ENCODE results near the gene PALM3.
A peak's percentile ranks its signal among the peaks of the same experiment; 100 is the strongest.
"Not testable (repeated sequence)": the region's sequence is repeated elsewhere in the genome, so short reads cannot be mapped to it uniquely, and the experiment has no call there.

PALM3 gene

GRCh38 chr19:14059093-14059480, 2.8 kb downstream of the PALM3 start:
- DNase-seq, result no peak

DNA sequence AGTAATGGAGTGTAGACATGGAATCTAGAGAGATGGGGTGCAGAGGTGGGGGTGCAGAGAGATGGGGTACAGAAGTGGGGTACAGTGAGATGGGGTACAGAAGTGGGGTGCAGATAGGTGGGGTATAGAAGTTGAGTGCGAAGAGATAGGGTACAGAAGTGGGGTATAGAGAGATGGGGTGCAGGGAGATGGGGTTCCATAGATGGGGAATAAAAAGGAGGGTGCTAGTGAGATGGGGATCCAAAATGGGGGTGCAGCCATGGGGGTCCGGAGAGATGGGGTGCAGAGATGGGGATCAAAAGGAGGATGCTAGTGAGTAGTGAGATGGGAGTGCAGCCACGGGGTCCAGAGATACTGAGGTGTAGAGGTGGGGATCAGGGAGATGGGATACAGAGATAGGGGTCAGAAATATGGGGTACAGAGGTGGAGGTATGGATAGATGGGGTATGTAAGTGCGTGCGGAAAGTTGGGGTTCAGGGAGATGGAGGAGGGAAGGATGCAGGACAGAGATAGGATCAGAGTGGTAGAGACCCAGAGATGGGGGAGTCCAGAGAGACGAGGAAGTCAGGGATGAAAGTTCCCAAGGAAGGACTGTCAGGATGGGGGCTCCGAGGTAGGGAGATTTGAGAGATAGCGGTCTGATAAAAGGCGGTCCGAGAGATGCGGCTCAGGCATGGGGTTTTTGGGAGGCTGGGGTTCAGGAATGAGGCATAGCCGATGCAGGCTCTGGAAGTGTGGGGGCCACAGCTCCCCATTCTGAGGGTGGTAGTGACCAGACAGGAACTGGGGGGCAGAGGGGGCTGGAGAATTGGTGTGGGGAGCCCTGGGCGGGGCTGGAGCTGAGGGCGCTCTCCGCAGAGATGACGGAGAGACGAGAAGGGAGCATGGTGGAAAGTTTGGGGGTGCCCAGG, 3.4 kb downstream of the PALM3 start:
- DNase-seq, result no peak

GRCh38 chr19:14056741-14057356, 5.0 kb downstream of the PALM3 start:
- DNase-seq, result no peak

DNA sequence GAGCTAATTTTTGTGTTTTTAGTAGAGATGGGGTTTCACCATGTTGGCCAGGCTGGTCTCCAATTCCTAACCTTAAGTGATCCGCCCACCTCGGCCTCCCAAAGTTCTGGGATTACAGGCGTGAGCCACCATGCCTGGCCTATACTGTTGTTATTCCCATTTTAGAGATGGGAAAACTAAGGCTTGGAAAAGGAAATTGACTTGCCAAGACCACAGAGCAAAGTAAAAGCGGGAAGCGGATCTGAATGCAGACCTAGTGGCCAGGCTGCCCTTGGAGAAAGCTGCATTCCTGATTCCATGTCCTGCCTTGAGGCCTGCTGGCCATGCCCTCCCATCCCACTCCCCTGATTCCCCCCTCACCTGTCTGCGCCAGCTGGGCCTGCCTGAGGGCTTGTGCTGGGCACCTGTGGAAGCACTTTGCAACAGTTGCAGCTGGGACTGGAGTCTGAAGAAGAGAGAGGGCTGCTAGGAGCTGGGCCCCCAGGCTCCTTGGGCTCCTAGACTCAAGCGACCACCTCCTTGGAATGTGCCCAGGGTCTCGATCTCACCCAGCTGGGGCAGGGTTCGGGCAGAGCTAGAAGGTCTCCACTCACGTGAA, 5.7 kb downstream of the PALM3 start:
- no peak for DNase-seq

GRCh38 chr19:14055396-14055795, 6.5 kb downstream of the PALM3 start:
- no peak for DNase-seq

DNA sequence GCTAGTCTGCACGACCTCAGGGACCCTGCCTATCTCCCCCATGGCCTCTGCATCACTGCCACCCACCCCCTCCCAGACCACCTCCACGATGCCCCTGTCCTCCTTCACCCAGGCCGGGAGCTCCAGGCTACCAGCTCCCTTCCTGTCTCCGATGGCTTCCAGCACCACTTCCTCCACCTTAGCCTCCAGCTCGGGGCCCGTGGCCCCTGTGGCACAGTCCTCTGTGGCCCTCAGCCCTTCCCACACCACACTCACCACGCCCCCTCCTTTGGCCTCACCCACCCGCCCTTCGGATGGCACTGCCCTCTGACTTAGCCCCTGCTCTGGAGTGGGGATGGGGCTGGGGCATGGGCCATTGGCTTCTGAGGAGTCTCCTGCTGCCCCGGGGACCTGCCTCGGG, 7.2 kb downstream of the PALM3 start:
- no peak for DNase-seq

DNA sequence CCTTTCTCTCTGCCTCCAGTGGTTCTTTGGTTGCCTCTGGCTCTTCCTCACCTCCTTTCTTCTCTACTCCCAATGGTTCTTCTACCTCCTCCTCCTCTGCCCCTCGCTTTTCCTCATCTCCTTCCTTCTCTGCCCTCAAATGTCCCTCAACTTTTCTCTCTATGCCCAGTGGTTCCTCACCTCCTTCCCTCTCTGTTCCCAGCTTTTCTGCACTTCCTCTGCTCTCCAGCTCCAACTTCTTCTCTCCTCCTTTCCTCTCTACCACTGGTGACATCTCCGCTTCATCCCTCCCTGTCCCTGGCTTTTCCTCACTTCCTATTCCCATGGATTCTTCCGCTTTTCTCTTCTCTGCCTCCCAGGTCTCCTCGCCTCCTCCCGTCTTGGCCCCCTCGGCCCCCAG, 7.8 kb downstream of the PALM3 start:
- no peak for DNase-seq

DNA sequence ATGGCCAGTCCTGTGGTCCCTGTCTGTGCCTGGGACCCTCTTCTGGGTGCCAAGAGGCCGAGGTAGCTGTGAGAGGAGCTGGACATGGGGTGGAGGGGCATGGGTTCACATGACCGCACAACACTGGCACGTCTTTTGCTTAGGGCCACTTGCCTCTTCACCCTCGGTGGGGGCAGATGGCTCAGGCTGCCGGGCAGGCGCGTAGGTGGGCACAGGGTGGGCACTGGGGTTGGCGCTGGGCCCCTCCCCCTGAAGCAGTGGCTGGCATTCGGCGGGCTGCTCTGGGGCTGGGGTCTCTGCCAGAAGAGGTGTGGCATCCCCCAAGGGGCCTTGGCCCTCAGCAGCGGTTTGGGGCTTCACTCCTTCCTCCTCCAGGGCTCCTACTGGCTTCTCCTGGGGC, 8.4 kb downstream of the PALM3 start:
- DNase-seq, result no peak

- DNase-seq, result no peak
These were observed 8.8 kb downstream of the PALM3 start for GRCh38 chr19:14053032-14053431.

DNA sequence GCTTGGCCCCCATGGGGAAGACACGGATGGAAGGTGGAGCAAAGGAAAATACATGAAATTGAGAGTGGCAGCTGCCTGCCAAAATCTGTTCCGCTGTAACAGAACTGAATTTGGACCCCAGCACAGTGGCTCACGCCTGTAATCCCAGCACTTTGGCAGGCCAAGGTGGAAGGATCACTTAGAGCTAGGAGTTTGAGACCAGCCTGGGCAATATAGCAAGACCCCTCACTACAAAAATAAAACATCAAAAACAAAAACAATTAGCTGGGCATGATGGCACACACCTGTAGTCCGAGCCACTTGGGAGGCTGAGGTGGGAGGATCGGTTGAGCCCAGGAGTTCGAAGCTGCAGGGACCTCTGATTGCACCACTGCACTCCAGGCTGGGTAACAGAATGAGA, 9.4 kb downstream of the PALM3 start:
- no peak for DNase-seq

DNA sequence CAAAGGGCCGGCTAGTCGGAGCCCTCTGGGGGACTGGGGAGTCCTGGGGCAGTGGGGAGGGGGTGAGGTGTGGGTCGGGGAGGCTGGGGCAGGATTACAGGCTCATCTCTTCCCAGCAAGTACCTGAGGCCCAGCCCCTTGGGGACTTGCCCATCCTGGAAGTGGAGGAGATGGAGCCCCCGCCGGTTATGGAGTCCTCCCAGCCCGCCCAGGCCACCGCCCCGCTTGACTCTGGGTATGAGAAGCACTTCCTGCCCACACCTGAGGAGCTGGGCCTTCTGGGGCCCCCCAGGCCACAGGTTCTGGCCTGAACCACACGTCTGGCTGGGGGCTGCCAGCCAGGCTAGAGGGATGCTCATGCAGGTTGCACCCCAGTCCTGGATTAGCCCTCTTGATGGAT, 9.9 kb downstream of the PALM3 start:
- DNase-seq, result no peak

DNA sequence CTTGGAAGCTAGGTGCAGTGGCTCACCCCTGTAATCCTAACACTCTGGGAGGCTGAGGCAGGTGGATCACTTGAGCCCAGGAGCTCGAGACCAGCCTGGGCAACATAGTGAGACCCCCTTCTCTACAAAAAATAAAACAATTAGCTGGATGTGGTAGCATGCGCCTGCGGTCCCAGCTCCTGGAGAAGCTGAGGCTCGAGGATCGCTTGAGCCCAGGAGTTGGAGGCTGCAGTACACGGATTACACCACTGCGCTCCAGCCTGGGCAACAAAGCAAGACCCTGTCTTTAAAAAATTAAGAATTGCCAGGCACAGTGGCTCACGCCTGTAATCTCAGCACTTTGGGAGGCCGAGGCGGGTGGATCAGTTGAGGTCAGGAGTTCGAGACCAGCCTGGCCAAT, 10.9 kb downstream of the PALM3 start:
- DNase-seq, result not testable (repeated sequence)

DNA sequence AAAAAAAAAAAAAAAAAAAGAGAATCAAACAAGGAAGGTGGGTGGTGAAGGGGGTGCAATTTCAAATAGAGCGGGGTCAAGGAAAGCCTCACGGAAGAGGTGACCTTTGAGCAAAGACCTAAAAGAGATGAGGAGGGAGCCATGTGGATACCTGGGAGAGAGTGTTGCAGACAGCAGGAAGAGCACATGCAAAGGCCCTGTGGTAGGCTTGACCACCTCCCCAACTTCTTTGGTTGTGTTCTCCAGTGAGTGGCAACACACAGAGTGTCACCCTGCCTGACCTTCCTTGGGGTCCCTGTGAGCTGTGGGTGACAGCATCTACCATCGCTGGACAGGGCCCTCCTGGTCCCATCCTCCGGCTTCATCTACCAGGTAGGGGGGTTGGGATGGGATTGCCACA, 11.4 kb downstream of the PALM3 start:
- no peak for DNase-seq

- peak in 1 of 2 experiments; percentile 41 for DNase-seq
These were observed 13.3 kb downstream of the PALM3 start for GRCh38 chr19:14048443-14049153.

DNA sequence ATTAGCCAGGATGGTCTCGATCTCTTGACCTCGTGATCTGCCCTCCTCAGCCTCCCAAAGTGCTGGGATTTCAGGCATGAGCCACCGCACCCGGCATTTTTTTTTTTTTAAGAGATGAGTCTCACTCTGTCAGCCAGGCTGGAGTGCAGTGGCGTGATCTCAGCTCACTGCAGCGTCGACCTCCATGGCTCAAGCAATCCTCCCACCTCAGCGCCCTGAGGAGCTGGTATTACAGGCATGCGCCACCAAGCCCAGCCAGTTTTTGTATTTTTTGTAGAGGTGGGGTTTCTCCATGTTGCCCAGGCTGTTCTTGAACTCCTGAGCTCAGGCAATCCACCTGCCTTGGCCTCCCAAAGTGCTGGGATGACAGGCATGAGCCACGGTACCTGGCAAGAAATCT, 14.0 kb downstream of the PALM3 start:
- not testable (repeated sequence) for DNase-seq

DNA sequence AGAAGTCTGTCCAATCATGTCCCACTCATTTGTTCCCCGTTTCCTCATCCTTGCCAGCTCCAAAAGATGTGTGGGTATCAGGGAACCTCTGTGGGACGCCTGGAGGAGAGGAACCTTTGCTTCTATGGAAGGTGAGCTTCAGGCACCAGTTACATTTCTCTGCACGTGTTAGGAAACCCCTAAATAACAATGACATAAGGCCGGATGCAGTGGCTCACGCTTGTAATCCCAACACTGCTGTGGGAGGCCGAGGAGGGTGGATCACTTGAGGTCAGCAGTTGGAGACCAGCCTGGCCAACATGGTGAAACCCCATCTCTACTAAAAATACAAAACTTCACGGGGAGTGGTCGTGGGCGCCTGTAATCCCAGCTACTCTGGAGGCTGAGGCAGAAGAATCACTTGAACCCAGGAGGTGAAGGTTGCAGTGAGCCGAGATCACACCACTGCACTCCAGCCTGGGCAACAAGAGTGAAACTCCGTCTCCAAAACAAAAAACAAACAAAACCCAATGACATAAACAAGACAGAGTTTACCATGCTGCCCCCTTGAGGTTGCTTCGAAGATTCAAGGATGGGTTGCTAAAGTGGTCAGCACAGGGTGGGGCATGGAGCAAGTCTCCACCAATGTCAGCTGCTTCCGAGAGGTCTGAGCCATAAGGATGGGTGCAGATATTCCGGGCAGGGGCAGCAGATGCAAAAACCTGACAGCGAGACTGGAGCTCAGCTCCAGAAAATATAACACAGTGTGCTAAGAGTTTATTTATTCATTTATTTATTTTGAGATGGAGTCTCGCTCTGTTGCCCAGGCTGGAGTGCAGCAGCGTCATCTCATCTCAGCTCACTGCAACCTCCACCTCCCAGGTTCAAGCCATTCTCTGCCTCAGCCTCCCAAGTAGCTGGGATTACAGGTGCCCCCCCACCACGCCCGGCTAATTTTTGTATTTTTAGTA, 18.9 kb downstream of the PALM3 start:
- DNase-seq, result peak; percentile 22 to 43

GRCh38 chr19:14039181-14039580, 22.7 kb downstream of the PALM3 start:
- DNase-seq, result no peak

GRCh38 chr19:14035706-14036105, 26.2 kb downstream of the PALM3 start:
- no peak for DNase-seq

DNA sequence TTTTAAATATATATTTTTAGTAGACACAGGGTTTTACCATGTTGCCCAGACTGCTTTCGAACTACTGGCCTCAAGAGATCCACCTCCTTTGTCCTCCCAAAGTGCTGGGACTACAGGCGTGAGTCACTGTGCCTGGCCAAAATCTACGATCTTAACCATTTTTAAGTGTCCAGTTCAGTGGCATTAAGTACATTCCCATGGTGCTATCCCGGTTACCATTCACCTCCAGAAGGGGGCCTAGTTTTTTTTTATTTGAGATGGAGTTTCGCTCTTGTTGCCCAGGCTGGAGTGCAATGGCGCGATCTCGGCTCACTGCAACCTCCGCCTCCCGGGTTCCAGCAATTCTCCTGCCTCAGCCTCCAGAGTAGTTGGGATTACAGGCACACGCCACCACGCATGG, 26.7 kb downstream of the PALM3 start:
- not testable (repeated sequence) for DNase-seq

DNA sequence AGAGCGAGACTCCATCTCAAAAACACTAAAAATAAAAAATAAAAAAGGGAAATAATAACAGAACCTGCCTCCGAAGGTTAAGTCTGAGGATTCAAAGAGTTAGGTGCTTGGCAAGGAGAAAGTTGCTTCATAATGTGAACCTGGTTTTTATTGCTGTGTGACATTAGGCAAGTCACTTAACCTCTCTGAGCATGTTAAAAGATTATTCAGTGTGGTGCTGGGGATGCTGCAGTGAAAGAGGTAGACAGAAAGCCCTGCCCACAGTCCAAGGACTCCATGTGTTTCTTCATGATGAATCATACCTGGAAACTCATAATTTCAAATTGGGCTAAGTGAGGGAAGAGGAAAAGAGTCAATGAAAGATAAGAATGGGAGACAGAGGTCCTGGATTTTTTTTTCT, 27.9 kb downstream of the PALM3 start:
- no peak for DNase-seq

- peak; percentile 62 to 73 for DNase-seq
These were observed 30.0 kb downstream of the PALM3 start, which contains the start of gene IL27RA for GRCh38 chr19:14031719-14032480. Gene IL27RA (plus strand): TSS chr19:14031762. CDS start chr19:14031873, 111 bp downstream.
